Activated gamma-delta T cell treated with anti-CD3 and anti-CD28 coated beads, Interleukin-2, amount 50 U/mL, for 16 hours (primary cell): ENCODE results near the gene CHRNA5.
A peak's percentile ranks its signal among the peaks of the same experiment; 100 is the strongest.
"Not testable (repeated sequence)": the region's sequence is repeated elsewhere in the genome, so short reads cannot be mapped to it uniquely, and the experiment has no call there.

Experiments
- DNase-seq: peaks from one replicate; pipeline ENCODE4 v3.0.0-alpha.2; 2020; ENCODE audit warnings: low read depth

The CHRNA5 gene

DNA sequence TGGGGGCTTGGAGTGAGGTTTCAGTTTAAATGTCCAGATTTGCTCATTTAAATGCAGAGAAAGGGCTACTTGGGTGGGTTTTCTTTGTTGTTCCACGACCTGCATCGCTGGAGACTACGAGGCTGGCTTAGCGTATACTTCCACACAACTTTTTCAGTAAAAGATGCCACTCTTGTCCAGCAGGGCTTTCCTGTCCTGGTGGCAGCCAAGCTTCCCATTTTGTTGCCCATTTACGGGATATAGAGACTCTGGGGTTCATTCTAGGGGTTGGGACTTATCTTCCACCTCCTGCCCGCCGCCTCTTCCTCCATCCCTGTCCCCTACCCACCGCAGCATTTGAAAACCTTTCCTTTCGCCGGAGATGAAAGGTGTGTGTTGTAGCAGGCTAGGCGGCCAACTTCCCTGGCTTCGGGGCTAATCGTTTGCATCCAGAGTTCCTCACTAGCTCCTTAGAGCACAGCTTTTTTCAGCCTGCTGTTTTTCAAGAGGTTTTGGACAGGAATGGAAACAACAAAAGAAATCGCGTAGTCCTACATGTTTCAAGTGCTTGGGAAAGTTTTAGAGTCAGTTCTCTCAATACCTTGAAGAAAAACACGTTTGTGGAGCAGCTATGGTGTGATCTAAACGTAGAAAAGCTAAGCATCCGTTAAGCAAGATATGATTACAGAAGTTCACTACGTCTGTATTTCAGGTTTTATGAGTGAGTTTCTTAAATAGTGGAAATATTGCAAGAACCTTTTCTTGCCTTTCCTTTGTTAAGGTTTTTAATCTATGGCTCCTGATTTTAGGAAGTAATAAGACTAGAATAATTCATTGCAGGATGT is 843 bp downstream of the CHRNA5 start:
- DNase-seq, result no peak

DNA sequence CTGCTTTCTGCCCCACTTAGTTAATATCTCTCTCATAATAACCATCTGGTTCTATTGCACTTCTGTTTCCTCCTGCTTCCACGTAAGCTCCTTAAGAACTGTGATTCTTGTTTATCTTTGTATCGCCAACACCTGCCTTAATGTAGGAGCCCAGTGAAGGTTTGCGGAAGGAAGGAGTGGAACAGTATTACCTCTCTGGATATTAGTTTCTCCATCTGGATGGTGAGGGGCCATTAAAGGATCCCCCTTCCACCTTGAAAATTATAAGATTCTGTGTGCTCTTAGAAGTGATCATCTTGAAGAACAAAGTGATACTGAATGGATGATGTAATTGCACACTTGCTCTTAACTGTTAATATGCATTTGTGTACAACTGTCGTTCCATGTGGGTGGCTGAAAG is 2.2 kb downstream of the CHRNA5 start:
- no peak for DNase-seq

DNA sequence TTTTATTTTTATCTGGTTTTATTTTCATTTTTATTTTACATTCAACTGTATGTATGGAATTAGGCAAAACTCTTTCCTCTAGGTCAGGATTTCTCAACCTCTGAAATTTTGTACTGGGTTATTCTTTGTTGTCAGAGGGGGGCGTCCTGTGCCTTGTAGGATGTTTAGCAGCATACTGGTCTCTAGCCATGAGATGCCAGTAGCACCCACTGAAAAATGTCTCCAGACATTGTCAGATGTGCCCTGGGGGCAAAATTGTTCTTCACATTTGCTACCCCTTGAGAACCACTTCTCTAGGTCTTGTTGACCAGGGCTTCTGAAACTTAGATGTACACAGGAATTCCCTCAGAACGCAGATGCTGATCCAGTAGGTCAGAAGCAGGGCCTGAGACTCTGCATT is 5.4 kb downstream of the CHRNA5 start:
- no peak for DNase-seq

DNA sequence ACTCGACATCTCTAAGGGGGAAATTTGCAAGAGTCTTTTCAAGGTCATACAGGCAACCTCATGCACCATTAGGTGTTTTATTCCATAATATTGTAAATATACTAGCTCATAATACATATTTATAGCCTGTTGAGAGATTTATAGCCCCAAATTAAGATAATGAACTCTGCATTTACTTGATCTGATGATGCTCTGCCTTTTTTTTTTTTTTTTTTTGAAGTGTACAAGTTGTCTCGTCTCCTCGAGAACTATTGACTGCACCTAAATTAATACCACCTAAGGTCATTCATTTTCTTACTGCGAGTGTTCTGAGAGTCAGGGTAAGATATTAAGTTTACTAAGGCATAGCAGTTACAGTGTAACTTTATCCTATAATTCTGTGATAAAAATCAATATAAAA is 6.1 kb downstream of the CHRNA5 start:
- no peak for DNase-seq

DNA sequence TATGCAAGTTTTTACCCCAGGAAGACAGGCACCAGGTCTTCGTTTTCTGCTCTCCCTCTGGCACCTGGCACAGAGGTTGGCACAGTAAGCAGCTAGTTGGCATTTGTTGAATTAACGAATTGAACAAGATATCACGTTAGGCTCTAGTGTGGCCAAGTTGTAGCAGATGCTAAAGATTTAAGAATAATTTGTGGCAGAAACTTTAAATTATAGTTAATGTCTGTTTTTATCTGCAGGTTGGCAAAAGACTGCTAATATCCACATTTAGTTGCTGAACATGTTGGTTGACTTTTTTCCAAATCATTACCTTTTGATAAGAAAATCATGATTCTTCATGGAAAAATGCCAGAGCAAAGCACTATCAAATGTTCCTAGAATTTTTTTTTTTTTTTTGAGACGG is 8.1 kb downstream of the CHRNA5 start:
- no peak for DNase-seq

DNA sequence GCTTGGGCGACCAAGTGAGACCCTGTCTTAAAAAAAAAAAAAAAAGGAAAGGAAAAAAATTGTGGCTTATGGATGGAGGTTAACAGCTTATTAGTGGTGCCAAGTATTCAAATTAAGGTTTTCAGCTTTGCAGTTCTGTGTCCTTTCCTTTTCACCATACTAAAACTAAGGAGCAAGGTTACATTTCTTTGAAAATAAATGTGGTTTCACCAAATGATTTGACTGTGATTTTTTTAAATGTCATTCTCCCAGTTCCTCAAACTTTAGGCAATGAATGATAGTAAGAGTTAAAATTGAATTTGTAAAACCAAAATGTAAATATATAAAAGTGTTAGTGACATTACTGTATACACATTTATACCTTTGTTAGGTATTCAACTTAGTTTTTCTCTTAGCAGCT is 9.6 kb downstream of the CHRNA5 start:
- DNase-seq, result no peak

DNA sequence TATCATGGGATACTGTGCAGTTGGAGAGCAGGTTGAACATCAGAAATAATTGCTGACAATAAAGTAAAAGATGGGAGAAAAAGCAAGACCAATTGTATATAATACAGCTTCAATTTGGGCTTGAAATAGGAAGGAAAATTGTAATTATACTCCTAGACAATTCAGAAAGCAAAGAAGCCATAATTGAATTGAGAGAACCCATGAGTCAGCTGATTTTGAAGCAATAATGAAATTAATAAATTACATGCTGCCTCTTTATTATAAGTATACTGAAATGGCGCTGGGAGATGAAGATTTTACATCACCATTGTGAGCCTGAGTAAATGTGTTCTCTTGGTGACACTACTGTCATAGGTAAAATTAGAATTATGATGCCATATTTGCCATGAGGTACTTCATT is 32.3 kb downstream of the CHRNA5 start:
- DNase-seq, result no peak

DNA sequence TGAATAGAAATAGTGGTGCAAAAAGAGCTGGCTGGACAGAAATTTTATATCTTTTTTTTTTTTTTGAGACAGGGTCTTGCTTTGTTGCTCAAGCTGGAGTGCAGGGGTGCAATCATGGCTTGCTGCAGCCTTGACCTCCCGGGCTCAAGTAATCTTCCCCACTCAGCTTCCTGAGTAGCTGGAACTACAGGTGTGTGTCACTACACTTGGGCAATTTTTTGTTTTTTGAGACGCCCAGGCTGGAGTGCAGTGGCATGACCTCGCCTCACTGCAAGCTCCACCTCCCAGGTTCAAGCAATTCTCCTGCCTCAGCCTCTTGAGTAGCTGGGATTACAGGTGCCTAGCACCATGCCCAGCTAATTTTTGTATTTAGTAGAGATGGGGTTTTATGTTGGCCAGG is 33.0 kb downstream of the CHRNA5 start:
- no peak for DNase-seq

DNA sequence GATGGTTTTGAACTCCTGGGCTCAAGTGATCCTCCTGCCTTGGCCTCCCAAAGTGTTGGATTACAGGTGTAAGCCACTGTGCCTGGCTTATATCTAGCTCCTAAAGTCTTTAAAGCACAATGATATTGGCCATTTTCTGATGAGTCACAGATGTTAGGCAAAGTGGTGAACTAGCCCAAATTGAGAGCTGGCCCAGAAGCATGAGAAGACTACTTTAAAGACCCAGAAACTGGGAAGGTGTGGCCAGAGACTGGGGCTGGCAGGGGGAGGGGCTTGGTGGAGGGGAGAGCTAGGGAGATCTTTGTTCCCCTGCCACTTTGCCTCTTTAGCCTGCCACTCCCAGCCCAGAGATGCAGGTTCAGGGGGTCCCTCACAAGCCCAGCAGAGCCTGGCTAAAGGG is 33.9 kb downstream of the CHRNA5 start:
- DNase-seq, result no peak

DNA sequence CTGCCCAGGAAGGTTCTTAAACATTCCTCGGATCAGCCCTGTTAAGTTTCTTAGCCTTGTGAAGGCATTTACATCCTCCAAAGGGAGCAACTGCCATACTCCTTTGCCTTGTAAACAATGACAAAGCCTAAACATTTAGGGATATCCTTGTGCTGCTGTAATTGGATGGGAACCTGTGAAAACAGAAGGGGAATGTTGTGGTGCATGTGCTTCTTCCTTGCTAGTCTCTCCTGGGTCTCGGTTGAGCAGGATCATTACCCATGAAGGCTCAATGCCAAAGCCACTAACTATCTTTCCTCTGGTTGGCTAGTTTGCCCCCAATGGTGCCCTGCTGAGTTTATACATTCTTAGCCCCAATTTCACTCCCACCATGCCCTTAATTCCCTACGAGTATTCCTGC is 38.1 kb downstream of the CHRNA5 start:
- no peak for DNase-seq

DNA sequence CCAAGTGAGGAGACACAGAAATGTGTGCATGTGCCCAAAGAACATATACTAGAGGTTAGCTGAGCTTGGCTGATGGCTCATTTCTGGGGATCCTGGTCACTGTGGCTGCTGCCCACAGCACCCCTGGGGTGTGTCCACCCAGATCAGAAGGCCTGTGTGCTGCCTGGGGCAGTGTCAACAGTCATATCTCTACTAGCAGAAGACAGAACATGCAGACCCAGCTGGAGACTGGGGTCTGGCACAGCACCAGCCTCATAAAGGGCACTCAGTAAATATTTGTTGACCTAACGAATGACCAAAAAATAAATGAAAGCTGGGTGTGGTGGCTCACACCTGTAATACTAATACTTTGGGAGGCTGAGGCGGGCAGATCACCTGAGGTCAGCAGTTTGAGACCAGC is 39.1 kb downstream of the CHRNA5 start:
- no peak for DNase-seq

DNA sequence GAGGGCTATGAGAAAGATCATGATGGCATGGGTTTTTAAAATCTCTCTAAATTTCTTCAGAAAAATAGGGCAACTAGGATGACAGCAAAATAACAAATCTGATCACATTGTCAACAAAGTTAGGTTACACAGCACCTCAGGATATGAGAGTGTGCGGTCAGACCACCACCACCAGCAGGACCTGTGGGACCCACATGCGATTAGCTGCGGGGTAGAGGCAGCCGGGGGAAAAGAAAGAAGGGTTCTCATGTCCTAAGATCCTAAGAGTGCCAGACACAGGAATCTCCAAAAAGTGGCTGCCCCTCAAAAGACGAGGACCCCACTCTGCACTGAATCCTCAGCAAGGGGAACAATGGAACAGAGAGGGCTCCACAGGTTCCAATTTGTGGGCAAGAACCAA is 39.9 kb downstream of the CHRNA5 start:
- no peak for DNase-seq

DNA sequence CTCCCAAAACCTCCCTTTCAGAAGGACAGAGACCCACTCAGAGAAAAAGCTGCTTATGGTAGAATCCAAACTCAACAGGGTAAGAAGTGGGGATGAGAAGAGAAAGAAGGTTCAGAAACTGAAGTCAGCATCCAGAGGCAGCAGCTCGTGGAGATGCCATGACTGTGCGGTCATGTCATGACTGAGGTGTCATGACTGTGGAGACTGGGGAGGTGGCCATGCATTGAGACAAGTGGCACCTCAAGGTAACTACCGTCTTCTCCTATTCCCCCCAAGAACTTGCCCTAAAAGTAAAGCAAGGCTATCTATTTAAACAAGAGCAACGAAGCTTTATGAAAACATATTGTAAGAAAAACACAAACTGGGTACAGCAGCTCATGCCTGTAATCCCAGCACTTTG is 40.4 kb downstream of the CHRNA5 start:
- DNase-seq, result no peak

DNA sequence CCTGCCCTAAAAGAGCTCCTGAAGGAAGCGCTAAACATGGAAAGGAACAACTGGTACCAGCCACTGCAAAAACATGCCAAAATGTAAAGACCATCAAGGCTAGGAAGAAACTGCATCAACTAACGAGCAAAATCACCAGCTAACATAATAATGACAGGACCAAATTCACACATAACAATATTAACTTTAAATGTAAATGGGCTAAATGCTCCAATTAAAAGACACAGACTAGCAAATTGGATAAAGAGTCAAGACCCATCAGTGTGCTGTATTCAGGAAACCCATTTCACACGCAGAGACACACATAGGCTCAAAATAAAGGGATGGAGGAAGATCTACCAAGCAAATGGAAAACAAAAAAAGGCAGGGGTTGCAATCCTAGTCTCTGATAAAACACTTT is 44.2 kb downstream of the CHRNA5 start:
- not testable (repeated sequence) for DNase-seq

DNA sequence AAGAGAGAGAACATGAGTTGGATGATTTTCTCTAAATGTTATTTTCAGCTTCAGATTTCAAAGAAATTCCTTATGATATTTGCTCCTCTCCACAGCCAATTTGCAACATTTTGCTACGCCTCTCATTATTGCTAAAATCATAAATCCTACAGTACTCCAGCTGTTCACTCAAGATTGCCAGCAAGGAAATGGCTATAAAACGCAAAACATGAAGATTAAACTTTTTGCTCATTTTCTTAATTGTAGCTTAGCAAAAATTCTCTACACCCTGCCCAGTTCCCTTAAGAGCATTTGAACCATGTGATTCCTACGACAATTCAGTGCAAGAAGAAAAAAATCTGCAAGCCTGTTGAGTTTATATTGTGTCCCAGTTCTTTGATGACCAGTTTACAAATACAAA is 48.7 kb downstream of the CHRNA5 start:
- DNase-seq, result no peak

DNA sequence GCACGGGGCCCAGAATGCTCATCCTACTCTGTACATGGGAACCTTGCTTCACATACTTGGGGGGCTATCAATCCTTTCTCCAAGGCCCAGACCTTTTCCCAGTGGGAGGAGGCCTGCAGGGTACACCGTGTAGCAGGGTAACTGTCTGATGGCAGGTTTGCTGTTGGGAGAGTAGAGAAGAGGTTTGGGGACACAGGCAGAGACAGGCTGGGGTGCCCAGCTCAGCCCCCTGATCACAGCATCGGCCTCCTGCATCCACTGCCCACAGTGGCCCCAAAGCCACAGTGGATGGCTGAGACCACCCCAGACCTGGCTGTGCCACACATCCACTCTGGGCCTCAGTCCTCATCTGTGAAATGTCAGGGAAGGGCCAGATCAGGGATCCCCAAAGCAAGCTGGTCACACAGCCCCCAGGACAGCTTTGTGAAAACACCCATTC is 49.9 kb downstream of the CHRNA5 start:
- no peak for DNase-seq

DNA sequence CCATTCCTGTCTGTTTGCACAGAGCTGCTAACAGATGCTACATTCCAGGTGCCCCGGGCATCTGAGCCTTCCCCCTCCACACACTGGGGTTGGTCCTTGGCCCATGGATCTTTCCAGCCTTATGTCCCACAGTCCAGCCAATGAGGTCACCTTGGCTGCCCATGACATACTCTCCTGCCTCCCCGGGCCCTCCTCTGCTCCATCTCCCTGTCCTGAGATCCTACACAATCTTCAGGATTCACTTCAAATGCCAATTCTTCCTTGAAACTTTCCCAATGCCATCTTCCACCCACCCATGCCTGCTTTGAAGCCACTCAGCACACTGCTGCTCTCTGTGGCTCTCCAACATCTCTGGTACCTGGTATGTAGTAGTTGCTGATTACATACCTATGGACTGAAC is 51.2 kb downstream of the CHRNA5 start:
- no peak for DNase-seq

DNA sequence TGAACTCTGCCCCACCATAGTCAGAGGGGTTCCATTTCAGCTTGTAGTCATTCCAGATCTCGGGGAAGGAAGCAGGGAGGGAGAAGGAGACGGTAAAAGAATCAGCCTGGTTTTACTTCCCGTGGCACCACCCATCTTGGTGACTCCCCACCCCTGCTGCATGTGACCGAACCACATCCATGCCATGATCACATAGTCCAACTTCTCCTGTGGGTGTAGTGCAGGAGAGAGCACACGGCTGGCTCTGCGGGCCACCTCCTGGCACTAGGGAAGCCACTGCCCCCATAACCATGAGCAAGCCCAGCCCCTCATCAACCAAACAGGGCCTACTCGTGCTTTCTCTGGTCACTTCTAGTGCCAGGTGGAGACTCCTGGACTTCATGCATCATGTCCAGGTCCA is 51.8 kb downstream of the CHRNA5 start:
- no peak for DNase-seq

DNA sequence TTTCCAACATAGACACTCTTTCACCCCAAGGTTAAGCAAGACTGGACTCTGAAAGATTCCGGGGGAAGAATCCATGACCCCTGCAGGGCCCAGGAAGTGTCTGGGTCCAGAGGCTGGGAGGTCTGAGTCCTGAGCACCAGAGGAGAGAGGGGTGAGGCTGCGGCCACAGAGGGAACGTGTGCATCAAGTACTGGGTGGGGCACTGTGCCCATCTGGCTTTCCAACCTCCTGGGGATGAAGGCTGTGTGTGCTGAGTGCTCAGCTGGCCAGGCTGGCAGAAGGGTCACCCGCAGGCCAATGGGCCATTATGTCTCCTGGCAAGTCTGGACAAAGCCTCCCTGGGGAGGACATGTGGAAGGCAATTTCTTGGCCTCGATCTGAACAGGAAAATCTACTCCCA is 52.2 kb downstream of the CHRNA5 start:
- no peak for DNase-seq

DNA sequence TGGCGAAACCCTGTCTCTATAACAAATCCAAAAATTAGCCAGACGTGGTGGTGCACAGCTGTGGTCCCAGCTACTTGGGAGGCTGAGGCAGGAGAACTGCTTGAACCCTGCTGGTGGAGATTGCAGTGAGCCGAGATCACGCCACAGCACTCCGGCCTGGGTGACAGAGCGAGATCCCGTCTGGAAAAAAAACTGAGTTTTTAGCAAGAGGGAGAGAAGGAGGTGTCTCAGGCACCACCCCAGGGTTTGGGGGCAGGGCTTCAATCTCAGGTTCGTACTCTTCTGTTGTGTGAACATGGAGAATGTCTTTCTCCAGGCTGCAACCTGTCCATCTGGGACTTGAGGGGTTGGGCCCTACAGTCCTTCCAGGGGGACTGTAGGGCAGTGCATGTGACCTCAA is 52.7 kb downstream of the CHRNA5 start:
- DNase-seq, result no peak

DNA sequence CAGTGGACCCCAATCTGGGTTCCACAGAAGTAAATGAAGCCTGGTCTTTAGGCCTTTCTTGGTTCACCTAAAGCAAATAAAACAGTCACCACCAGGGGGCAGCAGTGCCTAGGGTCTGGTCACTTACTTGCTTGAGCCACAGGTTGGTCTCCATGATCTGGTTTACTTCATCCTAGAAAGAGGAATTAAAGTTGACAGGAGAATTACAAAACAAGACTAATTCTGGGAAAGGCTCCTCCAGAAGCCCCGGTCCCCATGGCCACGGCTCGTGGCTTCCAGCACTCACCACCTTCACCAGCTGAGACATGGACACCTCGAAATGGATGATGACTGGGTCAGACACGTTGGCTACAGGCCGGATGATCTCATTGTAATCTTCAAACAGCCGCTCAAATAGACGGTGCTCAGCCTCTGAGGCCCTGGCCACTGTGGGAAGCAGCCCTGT is 53.2 kb downstream of the CHRNA5 start:
- DNase-seq, result peak; percentile 77

DNA sequence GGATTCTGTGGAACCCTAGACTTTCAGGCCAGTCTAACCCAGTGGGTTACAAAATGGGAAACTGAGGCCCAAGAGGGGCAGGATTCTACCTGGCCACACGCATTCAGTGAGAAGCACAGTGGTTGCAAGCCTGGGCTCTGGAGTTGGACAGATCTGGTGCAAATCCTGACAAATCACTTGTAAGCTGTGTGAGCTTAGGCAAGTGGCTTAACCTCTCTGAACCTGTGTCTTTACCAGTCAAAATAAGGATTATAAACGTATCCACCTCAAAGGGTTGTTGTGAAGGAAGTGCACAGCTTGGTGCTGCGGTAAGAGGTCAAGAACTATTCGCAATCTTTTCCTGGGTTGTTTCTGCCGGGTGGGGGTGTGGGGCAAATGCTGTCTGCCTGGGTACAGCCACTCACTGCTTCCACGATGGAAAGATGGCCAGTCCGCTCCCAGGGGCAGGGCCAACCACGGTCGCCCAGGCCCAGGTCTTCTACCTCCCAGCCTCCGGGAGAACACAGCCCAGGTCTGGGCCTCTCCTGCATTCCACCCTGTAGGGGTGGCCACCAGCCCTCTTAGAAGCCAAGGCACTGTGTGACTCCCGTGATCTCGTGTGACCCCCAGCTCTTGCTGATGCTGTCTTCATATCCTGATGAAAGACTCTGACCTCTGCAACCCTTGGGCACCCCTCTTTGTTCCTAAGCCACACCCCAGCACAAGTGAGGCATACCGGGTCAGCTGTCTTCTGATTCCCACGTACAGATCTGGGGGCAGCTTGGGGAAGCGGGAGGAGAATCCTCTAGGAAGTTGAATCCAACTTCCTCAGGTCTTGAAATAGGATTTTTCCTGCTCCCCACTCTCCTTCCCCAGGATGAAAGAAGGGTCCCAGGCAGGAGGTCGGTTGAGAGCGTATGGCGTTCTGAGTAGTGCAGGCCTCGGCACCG is 54.0 kb downstream of the CHRNA5 start:
- DNase-seq, result no peak

DNA sequence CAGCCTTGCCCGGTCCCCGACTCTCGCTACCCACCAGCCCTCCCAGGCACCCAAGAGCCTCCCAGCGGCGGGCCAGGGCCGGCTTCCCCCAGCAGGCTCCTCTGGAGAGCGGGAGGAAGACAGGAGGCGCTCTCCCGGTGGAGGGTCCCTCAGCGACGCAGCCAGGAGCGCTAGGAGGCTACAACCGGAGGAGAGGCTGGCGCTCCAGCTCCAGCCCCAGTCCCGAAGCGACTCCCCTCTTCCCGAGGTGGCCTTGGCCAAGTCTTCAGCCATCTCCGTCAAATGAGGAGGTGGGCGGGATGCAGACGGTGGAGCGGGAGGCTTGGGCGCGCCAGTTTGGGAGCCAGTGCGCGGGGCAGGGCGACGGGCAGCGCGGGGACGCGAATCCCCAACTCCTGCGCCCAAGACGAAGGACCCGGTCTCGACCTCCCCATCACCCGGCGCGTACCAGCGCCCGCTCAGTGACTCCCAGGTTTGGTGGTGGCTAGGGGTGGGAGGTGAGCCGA is 54.8 kb downstream of the CHRNA5 start:
- DNase-seq, result no peak
